Gastrocnemius medialis (tissue), 4 donors: Measurements from ENCODE around the gene HNRNPA1.

ENCODE experiments used
- POLR2A ChIP-seq, 2 donors: fragments of 450-650 bp; IDR thresholded peaks; one replicate each; pipeline ENCODE4 v1.6.1; 2017; ENCODE audit warnings: antibody characterized with exemption in 2 of 2, mild to moderate bottlenecking in 2 of 2, moderate library complexity in 2 of 2
- TF ChIP-seq, protein P1 (sequence below), 5 experiments: fragments of 450-650 bp in 3 of 5; fragments of 200-600 bp in 2 of 5; sonication (generic) in 2 of 5; IDR thresholded peaks in 4 of 5; conservative IDR thresholded peaks in 1 of 5; 1 replicate in 4 of 5; 2 replicates in 1 of 5; pipeline ENCODE4 v1.5.1; 2016 to 2019; ENCODE audit warnings: antibody characterized with exemption in 5 of 5, mild to moderate bottlenecking in 3 of 5, moderate library complexity in 3 of 5

GRCh38 chr12:54257332-54257731 is 23.2 kb upstream of the HNRNPA1 start:
- TF ChIP-seq, protein P1, sequence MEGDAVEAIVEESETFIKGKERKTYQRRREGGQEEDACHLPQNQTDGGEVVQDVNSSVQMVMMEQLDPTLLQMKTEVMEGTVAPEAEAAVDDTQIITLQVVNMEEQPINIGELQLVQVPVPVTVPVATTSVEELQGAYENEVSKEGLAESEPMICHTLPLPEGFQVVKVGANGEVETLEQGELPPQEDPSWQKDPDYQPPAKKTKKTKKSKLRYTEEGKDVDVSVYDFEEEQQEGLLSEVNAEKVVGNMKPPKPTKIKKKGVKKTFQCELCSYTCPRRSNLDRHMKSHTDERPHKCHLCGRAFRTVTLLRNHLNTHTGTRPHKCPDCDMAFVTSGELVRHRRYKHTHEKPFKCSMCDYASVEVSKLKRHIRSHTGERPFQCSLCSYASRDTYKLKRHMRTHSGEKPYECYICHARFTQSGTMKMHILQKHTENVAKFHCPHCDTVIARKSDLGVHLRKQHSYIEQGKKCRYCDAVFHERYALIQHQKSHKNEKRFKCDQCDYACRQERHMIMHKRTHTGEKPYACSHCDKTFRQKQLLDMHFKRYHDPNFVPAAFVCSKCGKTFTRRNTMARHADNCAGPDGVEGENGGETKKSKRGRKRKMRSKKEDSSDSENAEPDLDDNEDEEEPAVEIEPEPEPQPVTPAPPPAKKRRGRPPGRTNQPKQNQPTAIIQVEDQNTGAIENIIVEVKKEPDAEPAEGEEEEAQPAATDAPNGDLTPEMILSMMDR (IDR thresholded peaks at IDR 0.05 in 4 of 5, conservative IDR thresholded peaks at IDR 0.05 in 1 of 5): no peak
- no peak for TF ChIP-seq POLR2A (IDR thresholded peaks at IDR 0.05)
